A549 treated with ZK216348 at 1 μM for 4 hours (cell line): ENCODE data around the gene RFC2. TPM values are rescaled to one million over a fixed set of nuclear protein-coding genes. Genes with fewer than 3 reads are reported as not detected.

ENCODE experiments used
- total RNA-seq: library from RNA; stranded (reverse); fragments of 200-300 nt; extraction: Qiagen RNA extraction; gene quantifications from 5 replicates; pipeline ENCODE4 v1.2.3, GENCODE V29; 2022; ENCODE audit warnings: low read depth

RFC2 gene
- 53.8 to 64.3 TPM (median 55.9 TPM) in 5 replicates for total RNA-seq

DNA sequence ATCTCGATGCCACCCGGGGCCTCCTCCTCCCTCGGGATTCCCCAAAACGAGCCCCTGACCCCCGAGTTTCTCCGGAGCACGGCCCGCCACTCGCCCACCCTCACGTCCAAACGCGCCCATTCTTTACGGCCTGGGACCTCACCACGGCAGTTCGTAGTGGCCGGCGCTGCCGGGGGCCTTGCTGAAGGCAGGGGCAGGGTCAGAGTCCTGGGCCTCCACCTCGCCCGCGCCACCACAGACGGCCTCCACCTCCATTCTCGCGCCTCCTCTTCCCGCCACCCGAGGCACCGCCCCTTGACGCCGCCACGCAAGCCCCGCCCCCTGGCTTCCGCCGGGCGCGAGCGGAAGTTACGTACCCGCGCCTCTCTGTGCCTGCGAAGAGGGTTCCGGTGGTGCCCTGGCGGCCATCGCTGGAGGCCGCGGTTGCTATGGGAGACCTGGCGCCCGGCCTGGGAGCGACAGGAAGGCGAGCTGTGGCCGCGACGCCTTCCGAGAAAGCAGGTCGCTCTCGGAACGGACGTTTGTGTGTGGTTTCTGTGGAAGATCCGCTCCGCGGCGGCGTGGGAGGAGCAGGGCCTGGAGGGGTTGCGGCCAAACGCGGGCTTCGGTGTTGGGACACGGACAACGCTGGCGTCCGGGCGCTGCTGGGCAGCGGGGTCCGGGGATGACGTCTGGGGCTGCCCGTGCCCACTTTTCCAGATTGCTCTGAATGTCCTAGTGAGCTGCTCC, at the start of gene RFC2:
TSS of gene RFC2 (minus strand) at position 271 of the 729 bp plus-strand sequence. CDS start at position 255, 16 bp downstream.

DNA sequence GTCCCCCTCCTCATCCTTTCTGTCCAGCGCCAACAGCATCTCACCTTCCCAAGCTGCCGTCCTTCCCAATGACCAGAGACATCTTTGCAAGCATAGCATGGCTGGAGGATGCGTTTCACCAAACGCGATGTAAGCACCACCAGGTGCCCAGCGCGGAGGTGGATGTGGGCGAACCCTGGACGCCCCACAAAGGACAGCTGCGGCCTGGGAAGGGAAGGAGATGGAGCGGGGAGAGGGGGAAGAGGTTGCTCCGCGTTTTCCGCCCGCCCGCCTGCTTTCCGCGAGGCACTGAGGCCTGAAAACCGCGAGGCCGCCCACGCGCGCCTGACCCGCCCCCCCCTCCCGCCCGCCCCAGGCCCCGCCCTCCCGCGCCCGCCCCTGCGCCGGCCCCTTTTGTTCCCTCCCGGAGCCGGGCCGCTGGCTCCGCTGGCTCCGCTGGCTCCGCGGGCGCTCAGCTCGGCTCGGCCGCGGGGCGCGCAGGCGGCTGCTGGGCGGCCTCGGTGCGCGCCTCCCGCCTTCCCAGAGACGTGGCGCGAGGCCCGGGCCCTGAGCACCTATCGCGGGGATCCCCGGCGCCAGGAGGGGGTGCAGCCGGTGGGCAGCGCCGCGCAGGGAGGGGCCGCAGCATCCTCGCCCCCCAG, 34.9 kb upstream of the RFC2 start, which contains the start of gene CLIP2:
TSS of gene CLIP2 (plus strand) at position 390 of the 641 bp plus-strand sequence. CDS start 28,140 bp downstream, outside the sequence.

Other genes starting within 250 kb of the RFC2 start
- 0.08 to 0.13 TPM (median 0.12 TPM) in 5 replicates for gene ELN, start 226.2 kb downstream of the RFC2 start, total RNA-seq
- 22.6 to 35.7 TPM (median 33.7 TPM) in 5 replicates for gene LIMK1, start 170.6 kb downstream of the RFC2 start, total RNA-seq
- gene EIF4H, start 80.0 kb downstream of the RFC2 start, total RNA-seq = 292 to 334 TPM (median 313 TPM) in 5 replicates
- 0.85 to 1.4 TPM (median 1.1 TPM) in 5 replicates for gene LAT2, start 44.4 kb downstream of the RFC2 start, total RNA-seq
- 12.7 to 21.5 TPM (median 17.1 TPM) in 5 replicates for gene CLIP2, start 35.0 kb upstream of the RFC2 start, total RNA-seq
- gene GTF2IRD1, start 199.5 kb upstream of the RFC2 start, total RNA-seq = 17.5 to 22.0 TPM (median 20.8 TPM) in 5 replicates